HG03575 (cell line): Measurements from ENCODE around the gene SNX9.

Source experiments
- ATAC-seq: cut with Tn5 transposase; IDR thresholded peaks from one replicate; pipeline ENCODE4 v1.9.1; 2021; ENCODE audit not compliant: unreplicated experiment, insufficient number of reproducible peaks, low FRiP score; ENCODE audit errors: extremely low read depth

SNX9 gene

GRCh38 chr6:157994125-157994795 is 171.2 kb downstream of the SNX9 start:
- ATAC-seq = no peak
